AG09309 (cell line): ENCODE results near the gene KCNMB1.

Experiments used
- DNase-seq: peaks from one replicate; pipeline ENCODE4 v3.0.0-alpha.2; 2010; ENCODE audit warnings: low read depth
- H3K4me3 ChIP-seq: 2 replicates; pipeline ENCODE4 v1.5.1; 2011; ENCODE audit warnings: mild to moderate bottlenecking, low read depth, low read length, moderate library complexity; ENCODE audit not compliant: control insufficient read depth
- CTCF ChIP-seq: IDR thresholded peaks from 2 replicates; pipeline ENCODE4 v1.5.1; 2011; ENCODE audit warnings: mild to moderate bottlenecking, low read depth, low read length, inconsistent platforms; ENCODE audit not compliant: insufficient read depth, control insufficient read depth; ENCODE audit errors: missing control alignments

The KCNMB1 gene

GRCh38 chr5:170408877-170409660 lies 19.9 kb upstream of the KCNMB1 start:
- no peak overlapping the region for H3K4me3 ChIP-seq
- no peak for DNase-seq
- no peak for TF ChIP-seq CTCF

GRCh38 chr5:170408226-170408625 lies 19.1 kb upstream of the KCNMB1 start:
- no peak for TF ChIP-seq CTCF
- H3K4me3 ChIP-seq: no peak overlapping the region
- no peak for DNase-seq

GRCh38 chr5:170407062-170407461 lies 17.9 kb upstream of the KCNMB1 start:
- DNase-seq: no peak
- no peak overlapping the region for H3K4me3 ChIP-seq
- no peak for TF ChIP-seq CTCF

GRCh38 chr5:170405817-170406216 lies 16.6 kb upstream of the KCNMB1 start:
- no peak overlapping the region for H3K4me3 ChIP-seq
- DNase-seq: no peak
- TF ChIP-seq CTCF: no peak

- no peak for DNase-seq
- H3K4me3 ChIP-seq: no peak overlapping the region
- TF ChIP-seq CTCF: no peak
Measured at GRCh38 chr5:170404398-170404797, 15.2 kb upstream of the KCNMB1 start.

GRCh38 chr5:170403675-170404074 lies 14.5 kb upstream of the KCNMB1 start:
- TF ChIP-seq CTCF: no peak
- no peak overlapping the region for H3K4me3 ChIP-seq
- DNase-seq: no peak

GRCh38 chr5:170402508-170402907 lies 13.3 kb upstream of the KCNMB1 start:
- TF ChIP-seq CTCF: no peak
- no peak overlapping the region for H3K4me3 ChIP-seq
- DNase-seq: no peak
